Chondrocyte (in vitro differentiated cells): Measurements from ENCODE around the gene ISY1. TPM values are rescaled to one million over a fixed set of nuclear protein-coding genes. Genes with fewer than 3 reads are reported as not detected.

Experiments used
- DNase-seq: peaks from one replicate; pipeline ENCODE4 v3.0.0; 2021; ENCODE audit warnings: mixed read lengths, low spot score
- H3K27ac Mint-ChIP-seq: one replicate; pipeline ENCODE4 v1.8.0; 2021; ENCODE audit warnings: mild to moderate bottlenecking, moderate library complexity, mixed read lengths; ENCODE audit not compliant: unreplicated experiment
- H3K27me3 Mint-ChIP-seq: 2 replicates; pipeline ENCODE4 v1.8.0; 2021; ENCODE audit warnings: low read depth, mixed read lengths
- H3K36me3 Mint-ChIP-seq: 2 replicates; pipeline ENCODE4 v1.8.0; 2021; ENCODE audit warnings: low read depth, mixed read lengths
- H3K4me1 Mint-ChIP-seq: 2 replicates; pipeline ENCODE4 v1.8.0; 2021; ENCODE audit warnings: low read depth, mild to moderate bottlenecking, mixed read lengths
- H3K4me3 Mint-ChIP-seq: one replicate; pipeline ENCODE4 v1.8.0; 2021; ENCODE audit warnings: mild to moderate bottlenecking, moderate library complexity, mixed read lengths; ENCODE audit not compliant: unreplicated experiment
- H3K9me3 Mint-ChIP-seq: 2 replicates; pipeline ENCODE4 v1.8.0; 2021; ENCODE audit warnings: low read depth, mixed read lengths
- total RNA-seq: library from RNA; stranded (reverse); gene quantifications from 3 replicates; pipeline ENCODE4 v1.2.1, GENCODE V29; 2021
- TF ChIP-seq, protein P1 (sequence below): fragments of 200-600 bp; sonication (generic); IDR thresholded peaks from 2 replicates; pipeline ENCODE4 v1.5.0; 2021; ENCODE audit warnings: antibody characterized with exemption, mild to moderate bottlenecking, moderate library complexity

Gene ISY1
- total RNA-seq, 1 donor from 2014 or later = 31.3 TPM

DNA sequence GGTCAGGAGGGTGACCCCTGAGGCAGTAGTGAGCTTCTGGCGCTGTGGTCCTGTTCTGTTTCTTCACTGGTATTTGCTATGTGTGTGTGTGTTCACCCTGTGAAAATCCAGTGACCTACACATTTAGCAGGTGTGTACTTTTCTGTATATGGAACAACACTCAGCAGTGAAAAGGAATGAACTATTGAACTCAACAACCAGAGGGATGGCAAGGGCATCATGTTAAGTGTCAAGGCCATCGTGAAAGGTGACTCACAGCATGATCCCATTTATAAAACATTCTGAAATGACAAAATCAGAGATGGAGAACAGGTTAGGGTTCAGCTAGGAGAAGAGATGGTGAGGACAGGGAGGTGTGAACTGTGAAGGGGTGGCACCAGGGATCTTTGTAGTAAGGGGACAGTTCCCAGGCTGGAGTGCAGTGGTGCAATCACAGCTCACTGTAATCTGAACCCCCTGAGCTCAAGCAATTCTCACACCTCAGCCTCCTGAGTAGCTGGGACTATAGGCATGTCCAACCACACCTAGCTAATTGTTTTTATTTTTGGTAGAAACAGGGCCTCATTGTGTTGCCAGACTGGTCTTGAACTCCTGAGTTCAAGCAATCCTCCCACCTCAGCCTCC lies 29.3 kb downstream of the ISY1 start:
- Mint-ChIP-seq H3K36me3 (peaks cover 38% of the 10 kb centered on the region), H3K4me3 (no peak overlapping the region), H3K4me1 (no peaks in the 10 kb centered on the region), H3K9me3 (no peaks in the 10 kb centered on the region), H3K27ac (no peak overlapping the region), H3K27me3 (no peaks in the 10 kb centered on the region)
- TF ChIP-seq, protein P1, sequence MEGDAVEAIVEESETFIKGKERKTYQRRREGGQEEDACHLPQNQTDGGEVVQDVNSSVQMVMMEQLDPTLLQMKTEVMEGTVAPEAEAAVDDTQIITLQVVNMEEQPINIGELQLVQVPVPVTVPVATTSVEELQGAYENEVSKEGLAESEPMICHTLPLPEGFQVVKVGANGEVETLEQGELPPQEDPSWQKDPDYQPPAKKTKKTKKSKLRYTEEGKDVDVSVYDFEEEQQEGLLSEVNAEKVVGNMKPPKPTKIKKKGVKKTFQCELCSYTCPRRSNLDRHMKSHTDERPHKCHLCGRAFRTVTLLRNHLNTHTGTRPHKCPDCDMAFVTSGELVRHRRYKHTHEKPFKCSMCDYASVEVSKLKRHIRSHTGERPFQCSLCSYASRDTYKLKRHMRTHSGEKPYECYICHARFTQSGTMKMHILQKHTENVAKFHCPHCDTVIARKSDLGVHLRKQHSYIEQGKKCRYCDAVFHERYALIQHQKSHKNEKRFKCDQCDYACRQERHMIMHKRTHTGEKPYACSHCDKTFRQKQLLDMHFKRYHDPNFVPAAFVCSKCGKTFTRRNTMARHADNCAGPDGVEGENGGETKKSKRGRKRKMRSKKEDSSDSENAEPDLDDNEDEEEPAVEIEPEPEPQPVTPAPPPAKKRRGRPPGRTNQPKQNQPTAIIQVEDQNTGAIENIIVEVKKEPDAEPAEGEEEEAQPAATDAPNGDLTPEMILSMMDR = no peak
- no peak for DNase-seq

DNA sequence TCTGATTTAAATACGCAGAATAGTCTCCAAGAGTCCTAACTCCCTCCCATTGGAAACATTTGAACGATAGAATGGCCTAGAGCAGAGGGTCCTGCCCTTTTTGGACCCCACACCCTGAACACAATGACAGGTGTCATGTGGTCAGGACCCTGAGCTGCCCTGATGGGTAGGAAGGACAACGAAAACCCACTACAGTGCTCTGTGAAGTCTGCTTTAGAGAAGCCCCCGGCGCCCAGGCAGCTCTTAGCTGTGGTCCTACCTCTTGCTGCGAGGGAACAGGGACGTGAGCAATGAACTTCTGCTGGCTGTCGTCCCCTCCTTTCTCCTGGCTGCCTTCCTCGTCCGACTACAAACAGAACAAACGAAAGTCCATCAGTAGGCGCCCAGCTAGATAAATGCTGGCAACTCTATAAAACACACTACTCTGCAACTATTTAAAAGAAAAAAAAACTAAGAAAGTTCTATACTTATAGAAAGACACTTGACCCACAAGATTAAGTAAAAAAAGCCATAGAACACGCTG lies 30.5 kb downstream of the ISY1 start:
- Mint-ChIP-seq H3K27ac (no peak overlapping the region), H3K4me3 (no peak overlapping the region), H3K9me3 (no peaks in the 10 kb centered on the region), H3K4me1 (no peaks in the 10 kb centered on the region), H3K27me3 (no peaks in the 10 kb centered on the region), H3K36me3 (peaks cover 38% of the 10 kb centered on the region)
- no peak for DNase-seq
- TF ChIP-seq, protein P1 = no peak

DNA sequence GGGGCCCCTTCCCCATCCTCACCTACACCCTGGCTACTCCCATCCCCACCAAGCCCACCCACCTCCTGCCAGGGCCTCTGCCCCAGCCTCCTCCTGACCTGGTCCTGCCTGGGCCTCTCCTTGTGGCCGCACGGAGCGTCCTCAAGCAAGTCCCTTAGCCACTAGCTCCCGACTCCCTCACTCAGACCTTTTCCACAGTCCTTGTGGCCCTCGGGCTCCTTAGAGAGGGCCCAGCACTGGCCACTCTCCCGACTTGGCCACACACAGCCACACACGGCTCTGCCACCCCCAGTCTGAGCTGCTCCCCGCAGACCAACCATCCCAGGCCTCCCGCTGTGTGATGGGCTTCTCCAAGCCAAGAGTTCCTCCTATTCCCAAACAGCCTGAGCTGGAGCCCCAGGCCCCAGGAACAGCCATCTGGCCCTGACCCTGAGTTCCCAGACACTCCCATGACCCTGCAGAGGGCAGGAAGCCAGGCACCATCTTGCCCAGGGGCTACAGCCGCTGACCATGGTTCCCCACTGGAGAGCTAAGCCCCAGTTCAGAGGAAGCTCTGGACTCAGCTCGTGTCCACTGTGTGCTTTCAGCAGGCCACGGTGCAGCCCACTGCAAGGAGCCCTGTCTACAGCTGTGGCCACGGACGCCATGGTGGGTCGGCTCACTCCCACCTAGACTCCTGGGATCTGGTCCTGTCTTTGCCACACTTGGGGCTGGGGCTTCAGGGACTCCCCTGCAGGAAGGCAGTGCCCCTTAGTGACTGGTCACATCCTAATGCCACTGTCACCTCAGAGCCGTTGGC lies 32.3 kb downstream of the ISY1 start:
- no peaks in the 10 kb centered on the region for H3K4me1 Mint-ChIP-seq
- peaks cover 29% of the 10 kb centered on the region for H3K36me3 Mint-ChIP-seq
- no peaks in the 10 kb centered on the region for H3K27me3 Mint-ChIP-seq
- H3K4me3 Mint-ChIP-seq = no peak overlapping the region
- H3K27ac Mint-ChIP-seq = no peak overlapping the region
- TF ChIP-seq, protein P1 = no peak
- no peaks in the 10 kb centered on the region for H3K9me3 Mint-ChIP-seq
- no peak for DNase-seq

DNA sequence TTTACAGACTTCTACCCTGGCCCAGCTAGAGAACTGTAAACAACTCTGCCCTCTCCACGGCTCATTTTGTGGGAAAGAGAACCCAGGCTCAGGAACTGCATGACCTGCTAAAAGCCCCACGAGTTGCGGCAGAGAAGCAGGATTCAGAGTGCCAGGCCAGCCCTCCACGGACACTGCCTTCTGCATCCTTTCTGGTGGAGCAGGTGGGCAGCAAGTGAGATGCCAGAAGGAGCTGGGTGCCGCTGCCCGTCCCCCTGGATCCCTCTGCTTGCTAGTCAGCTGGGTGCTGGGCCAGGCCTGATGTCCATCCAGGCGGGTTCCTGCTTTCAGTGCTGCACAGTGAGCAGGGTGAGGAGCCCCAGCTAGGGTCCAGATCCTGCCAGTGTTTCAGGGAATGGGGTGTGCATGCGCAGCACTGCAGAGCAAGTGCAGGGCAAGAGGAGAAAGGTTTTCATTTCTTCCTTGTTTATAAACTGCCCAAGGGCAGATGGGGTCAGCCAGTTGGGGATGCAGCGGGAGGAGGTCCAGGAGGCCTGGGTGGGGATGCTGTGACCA lies 34.1 kb downstream of the ISY1 start:
- Mint-ChIP-seq H3K9me3 (no peaks in the 10 kb centered on the region), H3K36me3 (peaks cover 15% of the 10 kb centered on the region), H3K27ac (peak overlapping the region; percentile 3), H3K4me3 (no peak overlapping the region), H3K4me1 (no peaks in the 10 kb centered on the region), H3K27me3 (no peaks in the 10 kb centered on the region)
- DNase-seq = no peak
- TF ChIP-seq, protein P1 = no peak

DNA sequence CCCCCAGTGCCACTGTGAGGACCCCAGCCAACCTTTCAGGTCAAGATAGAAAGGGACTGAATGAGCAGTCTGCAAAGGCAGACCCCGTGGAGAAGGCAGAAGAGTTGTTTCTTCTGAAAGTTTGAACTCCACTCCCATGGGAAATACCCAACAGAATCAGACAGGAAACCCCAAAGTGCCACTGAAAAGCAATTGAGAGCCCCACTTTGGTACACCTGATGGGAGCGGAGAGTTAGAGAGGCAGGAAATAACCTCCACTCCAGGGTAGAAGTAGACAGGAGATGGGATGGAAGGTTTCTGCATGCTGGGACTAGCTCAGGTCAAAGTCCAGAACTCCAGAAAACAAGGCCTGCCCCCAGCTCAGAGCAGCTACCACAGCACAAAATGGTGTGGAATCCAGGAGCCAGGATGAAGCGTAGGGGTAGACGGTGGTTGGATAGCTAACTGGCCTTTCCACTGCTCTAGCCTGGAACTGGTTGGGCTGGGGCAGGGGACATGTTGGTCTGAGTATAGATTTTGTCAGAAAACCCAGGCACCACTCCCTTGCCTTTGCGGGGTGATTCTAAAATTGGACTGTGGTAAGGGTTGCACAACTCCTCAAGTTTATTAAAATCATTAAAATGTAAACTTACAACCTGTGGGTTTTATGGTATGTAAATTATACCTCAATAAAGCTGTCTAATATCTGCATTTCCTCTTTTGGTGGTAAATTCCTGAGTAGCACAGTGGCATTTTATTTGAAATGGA lies 37.4 kb downstream of the ISY1 start:
- DNase-seq = no peak
- no peak overlapping the region for H3K4me3 Mint-ChIP-seq

More for the DNA sequence above, 37.4 kb downstream of the ISY1 start:
- Mint-ChIP-seq H3K27me3 (no peaks in the 10 kb centered on the region), H3K36me3 (no peaks in the 10 kb centered on the region), H3K4me1 (peaks cover 20% of the 10 kb centered on the region), H3K27ac (no peak overlapping the region), H3K9me3 (no peaks in the 10 kb centered on the region)
- TF ChIP-seq, protein P1 = no peak
